NCI-H69 (cell line): Measurements from ENCODE around the gene PITX1.

Experiments used
- DNase-seq: peaks from one replicate; lab custom pipeline; 2025; lab: John Stamatoyannopoulos, UW

PITX1 gene

DNA sequence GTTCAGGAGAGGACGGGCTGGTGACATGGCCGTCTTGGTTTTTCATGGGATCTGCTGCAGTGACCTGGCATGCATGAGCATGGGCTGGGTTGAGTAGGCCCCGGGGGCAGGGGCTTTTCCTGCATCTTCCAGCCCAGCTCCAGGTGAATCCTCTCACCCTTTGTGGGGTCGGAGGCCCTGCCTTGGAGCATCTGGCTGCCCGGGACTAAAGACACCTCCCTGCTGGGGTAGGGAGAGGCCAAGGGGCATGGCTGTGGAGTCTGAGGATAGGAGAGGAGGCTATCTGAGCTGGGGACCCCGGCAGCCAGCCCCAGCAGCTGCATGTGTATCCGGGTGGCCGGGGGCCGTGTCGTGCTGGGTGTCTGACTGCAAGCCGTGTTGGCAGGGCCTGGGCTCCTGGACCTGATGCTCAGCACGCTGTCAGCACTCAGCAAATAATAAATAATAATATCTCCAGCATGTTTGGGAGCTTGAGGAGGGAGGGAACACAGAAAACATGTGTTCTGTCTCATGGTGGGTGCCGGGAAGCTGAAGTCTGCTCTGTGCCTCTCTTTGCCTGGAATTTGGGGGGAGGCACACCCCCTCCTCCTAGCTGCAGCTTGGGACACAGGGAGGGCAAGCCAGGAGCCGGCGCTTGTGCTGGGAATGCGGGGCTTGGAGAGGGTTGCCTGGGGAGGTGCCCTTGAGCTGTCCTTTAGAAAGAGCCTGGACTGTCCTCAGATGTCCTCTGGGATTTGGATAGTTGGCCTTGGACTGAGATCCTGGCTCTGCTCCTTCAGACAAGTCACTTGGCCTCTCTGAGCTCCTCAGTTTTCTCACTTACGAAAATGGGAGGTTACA is 28.4 kb upstream of the PITX1 start:
- no peak for DNase-seq

- no peak for DNase-seq
Measured at GRCh38 chr5:135061001-135061400, 27.0 kb upstream of the PITX1 start.

DNA sequence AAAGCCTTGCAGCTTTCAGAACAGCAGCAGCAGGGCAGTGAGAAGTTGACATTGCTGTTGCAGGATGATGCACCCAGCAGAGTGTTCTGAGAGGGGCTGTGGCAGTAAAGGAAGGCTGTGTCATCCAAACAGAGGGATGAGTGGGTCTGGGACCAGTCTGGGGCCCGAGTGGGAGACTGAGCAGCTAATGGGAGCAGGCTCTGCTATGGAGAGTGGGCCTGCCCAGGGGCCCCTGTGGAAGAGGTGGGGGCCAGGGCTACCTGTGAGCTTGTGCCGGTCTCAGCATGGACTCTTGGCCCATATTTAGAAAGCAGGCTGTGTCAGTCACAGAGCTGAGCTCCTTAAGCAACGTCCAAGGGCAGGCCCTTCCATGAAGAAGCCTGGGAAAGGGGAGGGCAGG is 26.0 kb upstream of the PITX1 start:
- DNase-seq: no peak

DNA sequence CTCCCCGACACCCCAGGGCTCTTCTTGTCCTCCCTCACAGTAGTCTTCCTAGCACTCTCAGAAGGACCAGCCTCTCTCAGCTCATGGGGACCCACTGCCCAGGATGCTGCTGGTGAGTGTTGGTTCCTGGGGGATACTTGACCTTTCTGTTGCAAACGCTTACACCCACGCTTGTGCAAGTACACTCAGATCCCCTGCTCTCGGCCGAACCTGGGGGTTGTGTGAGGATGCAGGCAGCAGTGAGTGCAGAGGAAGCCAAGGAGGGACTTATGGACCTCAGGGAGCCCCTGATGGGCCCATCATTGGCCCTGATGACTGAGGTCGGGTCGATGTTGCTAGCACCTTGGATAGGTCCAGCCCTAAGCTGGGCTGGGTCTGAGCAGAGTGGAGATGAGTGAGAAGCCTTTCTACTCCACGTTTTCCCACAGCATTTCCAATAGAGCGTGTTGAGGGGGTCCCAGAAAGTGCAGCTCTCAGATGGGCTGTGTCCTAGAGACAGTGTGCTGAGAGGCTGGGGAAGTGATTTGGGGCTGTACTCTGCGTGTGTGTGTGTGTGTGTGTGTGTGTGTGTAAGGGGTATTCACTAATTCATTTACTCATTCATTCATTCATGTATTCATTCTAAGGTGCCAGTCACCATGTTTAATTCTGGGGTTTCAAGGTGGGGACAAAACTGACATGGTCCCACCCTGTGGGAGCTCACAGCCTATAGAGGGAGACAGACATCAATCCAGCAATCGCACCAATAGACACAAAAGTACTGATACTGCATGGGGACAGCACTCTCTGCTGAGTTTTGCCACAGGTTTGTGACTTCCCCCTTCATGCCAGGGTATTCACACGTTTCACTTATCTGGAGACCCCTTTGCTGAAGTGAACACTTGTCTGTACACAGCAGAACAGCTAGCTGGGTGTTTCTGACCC is 25.2 kb upstream of the PITX1 start:
- no peak for DNase-seq

DNA sequence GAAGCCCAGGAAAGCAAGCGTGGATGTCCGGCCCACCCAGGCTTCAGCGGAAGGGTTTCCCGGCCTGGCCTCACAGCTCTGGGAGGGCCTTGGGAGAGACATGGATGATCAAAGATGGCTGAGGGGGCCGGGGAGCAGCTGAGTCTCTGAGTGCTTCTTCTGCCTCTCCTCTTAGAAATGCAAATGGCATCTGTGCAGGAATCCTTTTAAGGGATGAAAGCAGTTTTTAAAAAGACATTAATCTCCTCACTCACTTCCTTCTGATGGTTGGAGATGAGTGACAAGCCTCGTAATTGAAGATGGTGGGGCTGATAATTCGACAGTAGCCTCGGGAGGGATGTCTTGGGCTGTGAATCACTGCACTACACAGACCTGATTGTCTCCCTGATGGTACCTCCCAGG is 24.3 kb upstream of the PITX1 start:
- DNase-seq: no peak

GRCh38 chr5:135057233-135057632 is 23.2 kb upstream of the PITX1 start:
- no peak for DNase-seq

DNA sequence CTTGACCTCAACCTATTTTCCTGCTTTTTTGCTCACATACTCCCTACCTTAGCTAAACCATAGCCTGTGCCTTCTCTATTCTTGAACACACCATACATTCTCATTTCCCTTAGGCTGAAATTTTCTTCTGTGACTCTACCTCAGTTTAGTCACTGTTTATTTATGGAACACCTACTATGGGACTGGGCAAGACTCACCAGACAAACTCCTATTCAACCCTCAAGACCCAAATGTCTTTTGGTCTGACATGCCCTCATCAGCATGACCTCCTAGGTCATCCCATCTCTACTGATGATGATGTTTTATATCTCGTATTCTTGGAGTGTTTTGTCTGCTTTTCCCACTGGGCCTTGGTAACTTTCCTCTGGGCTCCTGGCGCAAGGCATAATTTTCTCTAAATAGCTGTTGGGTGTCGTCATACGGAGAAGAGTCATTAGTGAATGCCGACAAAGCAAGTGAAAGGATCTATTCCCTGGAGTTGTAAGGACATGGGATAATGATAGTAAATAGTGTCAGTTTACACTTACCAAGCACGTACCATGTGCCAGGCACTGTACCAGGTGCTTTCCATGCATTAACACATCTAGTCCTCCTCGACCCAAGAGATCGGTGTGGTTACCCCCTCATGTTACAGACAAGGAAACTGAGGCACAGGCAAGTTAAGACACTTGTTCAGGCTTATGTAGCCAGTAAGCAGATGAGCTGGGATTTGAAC is 22.4 kb upstream of the PITX1 start:
- peak; percentile 10 for DNase-seq

- DNase-seq: no peak
Measured at GRCh38 chr5:135055396-135055795, 21.4 kb upstream of the PITX1 start.

- no peak for DNase-seq
Measured at GRCh38 chr5:135054546-135054945, 20.5 kb upstream of the PITX1 start.

GRCh38 chr5:135053989-135054388 is 20.0 kb upstream of the PITX1 start:
- no peak for DNase-seq

- peak; percentile 36 for DNase-seq
Measured at GRCh38 chr5:135053278-135053677, 19.2 kb upstream of the PITX1 start.

GRCh38 chr5:135052511-135053145 is 18.6 kb upstream of the PITX1 start:
- no peak for DNase-seq

DNA sequence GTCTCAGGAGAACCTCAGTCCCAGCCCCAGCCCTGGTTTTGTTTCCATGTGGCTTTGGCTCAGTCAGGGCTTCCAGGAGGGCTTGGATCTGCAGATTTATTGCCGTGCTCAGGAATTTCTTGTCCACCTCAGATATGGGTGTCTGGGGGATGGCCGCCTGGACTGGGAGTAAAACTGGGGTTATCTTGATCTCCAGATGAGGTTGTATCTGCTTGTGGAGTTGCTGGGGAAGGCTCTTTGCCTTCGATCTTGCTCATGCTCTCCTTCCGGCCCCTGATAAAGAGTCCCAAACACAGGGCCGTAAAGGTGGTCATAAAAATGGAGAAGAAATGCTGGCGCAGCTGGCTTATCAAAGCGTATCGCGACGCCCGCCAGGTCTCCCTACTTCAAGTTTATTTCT is 17.8 kb upstream of the PITX1 start:
- no peak for DNase-seq

DNA sequence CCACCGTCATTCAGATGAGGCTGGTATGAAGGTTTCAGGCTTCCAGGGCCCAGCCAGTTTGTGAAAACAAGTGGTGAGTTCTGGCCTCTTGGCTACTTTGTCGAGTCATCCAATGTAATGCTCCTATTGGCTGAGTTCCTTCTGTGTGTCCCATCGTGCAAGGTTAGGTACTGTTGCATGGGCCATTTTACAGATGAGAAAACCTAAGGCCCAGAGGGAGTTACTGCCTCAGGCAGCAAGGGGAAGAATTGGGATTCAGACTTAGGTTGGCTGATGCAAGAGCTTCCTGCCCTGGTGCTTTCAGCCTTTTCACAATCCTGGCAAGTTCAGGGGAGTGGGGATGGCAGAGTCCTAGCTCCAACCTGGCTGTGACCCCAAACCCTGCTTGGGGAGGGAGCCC is 17.4 kb upstream of the PITX1 start:
- DNase-seq: no peak

- no peak for DNase-seq
Measured at GRCh38 chr5:135050244-135050767, 16.3 kb upstream of the PITX1 start.

DNA sequence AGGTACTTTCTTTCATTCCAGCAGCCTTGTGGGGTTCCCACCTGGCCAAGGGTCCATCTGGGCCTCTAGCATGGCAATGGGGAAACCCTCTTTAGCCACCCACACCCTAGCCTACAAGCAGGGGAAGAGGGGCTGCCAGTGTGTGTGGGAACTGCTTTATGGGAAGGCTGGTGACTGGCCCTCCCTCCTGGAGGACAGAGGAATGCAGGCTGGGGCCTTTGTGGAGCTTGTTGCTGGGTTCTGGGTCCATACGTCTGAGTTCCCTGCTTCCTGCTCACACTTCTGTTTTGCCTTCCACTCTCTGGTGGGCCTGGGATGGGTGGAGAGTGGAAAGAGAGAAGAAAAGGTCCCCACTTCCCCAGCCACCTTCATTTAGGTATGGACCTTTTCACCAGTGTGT is 14.9 kb upstream of the PITX1 start:
- DNase-seq: no peak

DNA sequence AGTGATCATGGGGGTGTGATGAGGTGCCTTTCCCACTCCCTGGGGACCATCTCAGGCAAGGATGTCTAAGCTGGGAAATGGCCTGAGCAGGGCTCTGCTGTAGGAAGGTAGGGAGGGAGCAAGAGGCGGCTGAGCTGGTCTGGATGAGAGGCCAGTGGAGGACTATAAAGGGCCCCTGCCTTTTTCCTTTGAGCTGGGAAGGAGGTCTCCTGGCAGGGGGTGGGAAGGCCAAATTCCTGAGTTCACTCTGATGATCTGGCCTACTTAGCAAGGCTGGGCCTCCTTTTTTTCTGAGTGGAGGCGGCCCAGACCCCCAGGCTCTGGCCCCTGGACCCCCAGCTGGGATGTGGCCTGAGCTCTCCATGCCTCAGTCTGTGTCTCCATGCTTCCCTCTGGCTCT is 14.3 kb upstream of the PITX1 start:
- no peak for DNase-seq

- DNase-seq: no peak
Measured at GRCh38 chr5:135047347-135047695, 13.3 kb upstream of the PITX1 start.

DNA sequence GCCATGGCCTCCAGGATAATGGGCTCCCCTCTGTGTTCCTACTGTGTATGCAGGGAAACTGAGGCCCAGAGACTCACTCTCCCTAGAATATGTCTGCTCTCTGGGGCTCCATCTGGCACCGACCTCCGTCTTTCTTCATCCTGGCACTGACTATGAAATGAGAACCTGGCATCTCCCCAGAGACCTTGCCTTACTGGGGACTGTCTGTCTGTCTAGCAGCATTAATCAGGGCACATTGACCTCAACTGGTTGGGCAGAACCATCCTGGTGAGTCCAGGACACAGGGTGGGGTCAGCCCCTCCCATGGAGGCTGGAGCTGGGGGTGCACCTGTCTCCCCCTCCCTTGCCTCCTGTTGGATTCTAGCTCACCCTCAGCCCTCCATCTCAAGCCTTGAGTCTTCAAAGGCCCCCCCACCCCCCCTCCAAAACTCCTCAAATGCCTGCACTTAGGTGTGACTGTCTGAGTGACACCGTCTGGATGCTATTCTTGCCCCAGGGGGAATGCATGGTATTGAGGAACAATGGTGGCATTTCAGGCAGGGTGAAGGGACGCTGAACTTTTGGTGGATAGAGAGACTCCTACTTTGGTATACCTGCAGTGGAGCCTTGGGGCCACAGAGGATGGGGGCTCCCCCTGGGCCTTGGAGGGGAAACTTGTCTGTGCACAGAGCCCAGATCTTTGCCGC is 12.8 kb upstream of the PITX1 start:
- DNase-seq: no peak

DNA sequence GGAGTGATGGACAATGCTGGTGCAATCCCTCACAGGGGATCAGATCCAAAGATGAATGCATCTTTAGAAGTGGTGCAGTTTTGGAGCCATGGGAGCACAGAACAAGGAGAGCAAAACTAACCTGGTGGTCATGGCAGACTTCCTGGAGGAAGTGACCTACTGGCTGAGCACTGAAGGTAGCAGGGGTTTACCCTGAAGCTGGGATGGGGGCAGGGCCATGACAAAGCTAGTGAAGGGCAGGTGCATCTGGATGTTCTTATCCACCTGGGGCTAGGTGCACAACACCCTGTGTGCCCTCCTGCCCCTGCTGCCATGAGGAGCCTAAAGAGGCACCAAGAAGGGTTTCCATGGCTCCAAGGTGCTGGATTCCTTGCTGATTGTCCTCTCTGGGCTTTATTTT is 11.5 kb upstream of the PITX1 start:
- no peak for DNase-seq

DNA sequence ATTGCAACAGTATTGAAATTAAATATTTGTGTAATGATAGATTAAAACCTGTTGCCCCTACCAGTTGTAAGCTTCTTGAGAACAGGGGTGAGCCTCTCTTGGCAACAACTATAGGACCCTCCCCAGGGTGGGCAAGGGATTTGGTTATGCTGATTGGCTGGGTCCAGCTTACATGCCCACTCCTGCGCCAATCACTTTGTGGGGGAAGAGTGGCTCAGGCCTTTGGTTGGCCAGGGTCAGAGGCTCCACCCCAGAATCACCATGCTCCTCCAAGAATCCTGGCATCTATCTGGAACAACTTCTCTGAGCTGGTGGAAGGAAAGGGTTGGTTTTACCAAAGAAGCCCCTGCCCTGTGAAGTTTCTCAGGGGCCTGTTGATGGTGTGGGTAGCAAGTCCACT is 8.6 kb upstream of the PITX1 start:
- no peak for DNase-seq
